ENCODE measurements around the gene SMPD4.
A peak's percentile ranks its signal among the peaks of the same experiment; 100 is the strongest.
"Not testable (repeated sequence)": the region's sequence is repeated elsewhere in the genome, so short reads cannot be mapped to it uniquely, and the experiment has no call there.

Gene SMPD4

GRCh38 chr2:130181325-130181879 is at the start of gene SMPD4:
TSS of gene SMPD4 (minus strand) at chr2:130181602. CDS start at chr2:130176592, 5,010 bp downstream.
- Histone ChIP-seq H3K4me1 (ENCODE audit: control insufficient read depth in 5 of 5, insufficient read depth in 5 of 5, low read length in 5 of 5) (peaks cover 0 to 24% (median 21%) of the 10 kb centered on the region in 5 donors), H3K27me3 (ENCODE audit: control insufficient read depth in 5 of 5, insufficient read depth in 4 of 5, low read length in 5 of 5) (no peaks in the 10 kb centered on the region), H3K9me3 (ENCODE audit: control insufficient read depth in 5 of 5, low read length in 5 of 5) (no peaks in the 10 kb centered on the region), H3K27ac (ENCODE audit: low read depth, low read length) (peak within 1 kb of the TSS; percentile 72), H3K4me3 (ENCODE audit: low read depth in 1 of 5, low read length in 5 of 5) (peak within 1 kb of the TSS; percentile 88 to 97 (median 93)), H3K36me3 (ENCODE audit: control insufficient read depth in 5 of 5, insufficient read depth in 5 of 5, low read length in 5 of 5) (peaks cover 0 to 9% (median 5%) of the 10 kb centered on the region in 5 donors), H3K9ac (ENCODE audit: low read length in 5 of 5) (peak within 1 kb of the TSS; percentile 73 to 97 (median 87))

- not testable (repeated sequence) for H3K9ac ChIP-seq (ENCODE audit: low read length in 5 of 5); H3K36me3 ChIP-seq (ENCODE audit: control insufficient read depth in 5 of 5, insufficient read depth in 5 of 5, low read length in 5 of 5); H3K4me3 ChIP-seq (ENCODE audit: low read depth in 1 of 5, low read length in 5 of 5); H3K27me3 ChIP-seq (ENCODE audit: control insufficient read depth in 5 of 5, insufficient read depth in 4 of 5, low read length in 5 of 5); H3K4me1 ChIP-seq (ENCODE audit: control insufficient read depth in 5 of 5, insufficient read depth in 5 of 5, low read length in 5 of 5); H3K27ac ChIP-seq (ENCODE audit: low read depth, low read length); H3K9me3 ChIP-seq (ENCODE audit: control insufficient read depth in 5 of 5, low read length in 5 of 5)
Measured at GRCh38 chr2:130230907-130231306, 49.5 kb upstream of the SMPD4 start.

GRCh38 chr2:130230376-130230775 is 49.0 kb upstream of the SMPD4 start:
- H3K4me3 ChIP-seq (ENCODE audit: low read depth in 1 of 5, low read length in 5 of 5); H3K4me1 ChIP-seq (ENCODE audit: control insufficient read depth in 5 of 5, insufficient read depth in 5 of 5, low read length in 5 of 5); H3K9me3 ChIP-seq (ENCODE audit: control insufficient read depth in 5 of 5, low read length in 5 of 5); H3K36me3 ChIP-seq (ENCODE audit: control insufficient read depth in 5 of 5, insufficient read depth in 5 of 5, low read length in 5 of 5); H3K9ac ChIP-seq (ENCODE audit: low read length in 5 of 5); H3K27ac ChIP-seq (ENCODE audit: low read depth, low read length); H3K27me3 ChIP-seq (ENCODE audit: control insufficient read depth in 5 of 5, insufficient read depth in 4 of 5, low read length in 5 of 5): not testable (repeated sequence)

GRCh38 chr2:130229161-130229510 is 47.7 kb upstream of the SMPD4 start:
- H3K27me3 ChIP-seq (ENCODE audit: control insufficient read depth in 5 of 5, insufficient read depth in 4 of 5, low read length in 5 of 5); H3K4me1 ChIP-seq (ENCODE audit: control insufficient read depth in 5 of 5, insufficient read depth in 5 of 5, low read length in 5 of 5); H3K27ac ChIP-seq (ENCODE audit: low read depth, low read length); H3K36me3 ChIP-seq (ENCODE audit: control insufficient read depth in 5 of 5, insufficient read depth in 5 of 5, low read length in 5 of 5); H3K9me3 ChIP-seq (ENCODE audit: control insufficient read depth in 5 of 5, low read length in 5 of 5); H3K9ac ChIP-seq (ENCODE audit: low read length in 5 of 5): not testable (repeated sequence)
- peak overlapping the region in 4 of 5 donors; percentile 3 to 58 (median 38) for H3K4me3 ChIP-seq (ENCODE audit: low read depth in 1 of 5, low read length in 5 of 5)

- not testable (repeated sequence) for H3K27ac ChIP-seq (ENCODE audit: low read depth, low read length); H3K27me3 ChIP-seq (ENCODE audit: control insufficient read depth in 5 of 5, insufficient read depth in 4 of 5, low read length in 5 of 5); H3K4me1 ChIP-seq (ENCODE audit: control insufficient read depth in 5 of 5, insufficient read depth in 5 of 5, low read length in 5 of 5); H3K9me3 ChIP-seq (ENCODE audit: control insufficient read depth in 5 of 5, low read length in 5 of 5); H3K36me3 ChIP-seq (ENCODE audit: control insufficient read depth in 5 of 5, insufficient read depth in 5 of 5, low read length in 5 of 5); H3K9ac ChIP-seq (ENCODE audit: low read length in 5 of 5)
- peak overlapping the region in 2 of 5 donors; percentile 47 to 58 for H3K4me3 ChIP-seq (ENCODE audit: low read depth in 1 of 5, low read length in 5 of 5)
Measured at GRCh38 chr2:130228467-130229160, 47.2 kb upstream of the SMPD4 start.

GRCh38 chr2:130228005-130228404 is 46.6 kb upstream of the SMPD4 start:
- H3K9me3 ChIP-seq (ENCODE audit: control insufficient read depth in 5 of 5, low read length in 5 of 5); H3K9ac ChIP-seq (ENCODE audit: low read length in 5 of 5); H3K4me3 ChIP-seq (ENCODE audit: low read depth in 1 of 5, low read length in 5 of 5); H3K27me3 ChIP-seq (ENCODE audit: control insufficient read depth in 5 of 5, insufficient read depth in 4 of 5, low read length in 5 of 5); H3K27ac ChIP-seq (ENCODE audit: low read depth, low read length); H3K4me1 ChIP-seq (ENCODE audit: control insufficient read depth in 5 of 5, insufficient read depth in 5 of 5, low read length in 5 of 5); H3K36me3 ChIP-seq (ENCODE audit: control insufficient read depth in 5 of 5, insufficient read depth in 5 of 5, low read length in 5 of 5): not testable (repeated sequence)

GRCh38 chr2:130222523-130222922 is 41.1 kb upstream of the SMPD4 start:
- H3K9me3 ChIP-seq (ENCODE audit: control insufficient read depth in 5 of 5, low read length in 5 of 5); H3K27me3 ChIP-seq (ENCODE audit: control insufficient read depth in 5 of 5, insufficient read depth in 4 of 5, low read length in 5 of 5); H3K4me3 ChIP-seq (ENCODE audit: low read depth in 1 of 5, low read length in 5 of 5); H3K9ac ChIP-seq (ENCODE audit: low read length in 5 of 5); H3K27ac ChIP-seq (ENCODE audit: low read depth, low read length); H3K4me1 ChIP-seq (ENCODE audit: control insufficient read depth in 5 of 5, insufficient read depth in 5 of 5, low read length in 5 of 5); H3K36me3 ChIP-seq (ENCODE audit: control insufficient read depth in 5 of 5, insufficient read depth in 5 of 5, low read length in 5 of 5): not testable (repeated sequence)

- not testable (repeated sequence) for H3K9me3 ChIP-seq (ENCODE audit: control insufficient read depth in 5 of 5, low read length in 5 of 5); H3K9ac ChIP-seq (ENCODE audit: low read length in 5 of 5); H3K27me3 ChIP-seq (ENCODE audit: control insufficient read depth in 5 of 5, insufficient read depth in 4 of 5, low read length in 5 of 5); H3K27ac ChIP-seq (ENCODE audit: low read depth, low read length); H3K4me3 ChIP-seq (ENCODE audit: low read depth in 1 of 5, low read length in 5 of 5); H3K36me3 ChIP-seq (ENCODE audit: control insufficient read depth in 5 of 5, insufficient read depth in 5 of 5, low read length in 5 of 5); H3K4me1 ChIP-seq (ENCODE audit: control insufficient read depth in 5 of 5, insufficient read depth in 5 of 5, low read length in 5 of 5)
Measured at GRCh38 chr2:130220505-130220904, 39.1 kb upstream of the SMPD4 start.

- H3K9ac ChIP-seq (ENCODE audit: low read length in 5 of 5); H3K36me3 ChIP-seq (ENCODE audit: control insufficient read depth in 5 of 5, insufficient read depth in 5 of 5, low read length in 5 of 5); H3K27ac ChIP-seq (ENCODE audit: low read depth, low read length); H3K4me1 ChIP-seq (ENCODE audit: control insufficient read depth in 5 of 5, insufficient read depth in 5 of 5, low read length in 5 of 5); H3K4me3 ChIP-seq (ENCODE audit: low read depth in 1 of 5, low read length in 5 of 5); H3K27me3 ChIP-seq (ENCODE audit: control insufficient read depth in 5 of 5, insufficient read depth in 4 of 5, low read length in 5 of 5); H3K9me3 ChIP-seq (ENCODE audit: control insufficient read depth in 5 of 5, low read length in 5 of 5): not testable (repeated sequence)
Measured at GRCh38 chr2:130219147-130219546, 37.7 kb upstream of the SMPD4 start.

GRCh38 chr2:130207051-130207450 is 25.6 kb upstream of the SMPD4 start:
- H3K27me3 ChIP-seq (ENCODE audit: control insufficient read depth in 5 of 5, insufficient read depth in 4 of 5, low read length in 5 of 5); H3K9me3 ChIP-seq (ENCODE audit: control insufficient read depth in 5 of 5, low read length in 5 of 5); H3K4me1 ChIP-seq (ENCODE audit: control insufficient read depth in 5 of 5, insufficient read depth in 5 of 5, low read length in 5 of 5); H3K36me3 ChIP-seq (ENCODE audit: control insufficient read depth in 5 of 5, insufficient read depth in 5 of 5, low read length in 5 of 5); H3K4me3 ChIP-seq (ENCODE audit: low read depth in 1 of 5, low read length in 5 of 5); H3K27ac ChIP-seq (ENCODE audit: low read depth, low read length); H3K9ac ChIP-seq (ENCODE audit: low read length in 5 of 5): not testable (repeated sequence)
